ENCODE measurements around the gene BNIP1.

- TF ChIP-seq CTCF (IDR thresholded peaks at IDR 0.05; ENCODE audit: low read length) = no peak
- TF ChIP-seq EZH2phosphoT487 (IDR thresholded peaks at IDR 0.05; ENCODE audit: low read length) = no peak
Observed at GRCh38 chr5:173158366-173158765, 14.0 kb downstream of the BNIP1 start.
